Gastroesophageal sphincter (tissue), 3 donors: ENCODE data around the gene SKIDA1.

Experiments
- CTCF ChIP-seq, 4 experiments: fragments of 200-600 bp in 2 of 4; fragments of 450-650 bp in 2 of 4; sonication (generic) in 1 of 4; IDR thresholded peaks; one replicate each; pipeline ENCODE4 v1.5.1; 2017 to 2019; ENCODE audit warnings: antibody characterized with exemption in 4 of 4, mild to moderate bottlenecking in 2 of 4, moderate library complexity in 2 of 4
- EP300 ChIP-seq: sonication (generic); formaldehyde crosslinking; IDR thresholded peaks from one replicate; pipeline ENCODE4 v1.6.1; 2017; ENCODE audit warnings: antibody characterized with exemption, mild to moderate bottlenecking

- TF ChIP-seq CTCF (IDR thresholded peaks at IDR 0.05) (no peak), EP300 (no peak)
Measured at GRCh38 chr10:21497177-21497807, 28.2 kb downstream of the SKIDA1 start.
